ENCODE measurements around the gene HAUS3. TPM values are rescaled to one million over a fixed set of nuclear protein-coding genes. Genes with fewer than 3 reads are reported as not detected.

Gene HAUS3
- total and polyA plus RNA-seq, 7 donors: 4.2 to 16.1 (median 5.3) TPM

- Histone ChIP-seq H3K4me1 (no peaks in the 10 kb centered on the region), H3K36me3 (ENCODE audit: insufficient read depth in 1 of 2, low read depth in 1 of 2) (no peaks in the 10 kb centered on the region), H3K27me3 (ENCODE audit: insufficient read depth in 3 of 3, low read length in 2 of 3) (no peaks in the 10 kb centered on the region), H3K27ac (no peak overlapping the region), H3K9me3 (no peaks in the 10 kb centered on the region), H3K4me3 (no peak overlapping the region)
- DNase-seq (no peak), ATAC-seq (no peak)
- TF ChIP-seq CTCF (IDR thresholded peaks at IDR 0.05): no peak
- intact Hi-C loops (cut with DNase I): loop anchor here (5.0 to 10.0 kb wide), 3 partner anchors 192 to 275 kb away; no protein-coding TSS in a partner anchor
Measured at GRCh38 chr4:2186865-2187172, 55.1 kb downstream of the HAUS3 start.

GRCh38 chr4:2186133-2186864 lies 55.6 kb downstream of the HAUS3 start:
- H3K27ac ChIP-seq: no peak overlapping the region
- DNase-seq: no peak
- no peaks in the 10 kb centered on the region for H3K4me1 ChIP-seq
- H3K36me3 ChIP-seq (ENCODE audit: insufficient read depth in 1 of 2, low read depth in 1 of 2): no peaks in the 10 kb centered on the region
- ATAC-seq: peak in 2 of 4 donors; percentile 48 to 60
- H3K9me3 ChIP-seq: no peaks in the 10 kb centered on the region
- 48 to 57% (median 51%) methylated on average over 9 of the region's 9 CpGs for WGBS, 3 donors
- H3K4me3 ChIP-seq: no peak overlapping the region
- intact Hi-C loops (cut with DNase I): loop anchor here (5.0 to 10.0 kb wide), 3 partner anchors 191 to 274 kb away; no protein-coding TSS in a partner anchor
- no peaks in the 10 kb centered on the region for H3K27me3 ChIP-seq (ENCODE audit: insufficient read depth in 3 of 3, low read length in 2 of 3)
- peak; percentile 35 for TF ChIP-seq CTCF (IDR thresholded peaks at IDR 0.05)

GRCh38 chr4:2183394-2183793 lies 58.5 kb downstream of the HAUS3 start:
- H3K36me3 ChIP-seq (ENCODE audit: insufficient read depth in 1 of 2, low read depth in 1 of 2): no peaks in the 10 kb centered on the region
- H3K27ac ChIP-seq: no peak overlapping the region
- no peaks in the 10 kb centered on the region for H3K9me3 ChIP-seq
- H3K4me3 ChIP-seq: no peak overlapping the region
- no peaks in the 10 kb centered on the region for H3K27me3 ChIP-seq (ENCODE audit: insufficient read depth in 3 of 3, low read length in 2 of 3)
- intact Hi-C loops (cut with DNase I): loop anchor here (10.0 kb wide), 2 partner anchors 189 to 269 kb away; no protein-coding TSS in a partner anchor
- no peak for DNase-seq
- no peak for ATAC-seq
- H3K4me1 ChIP-seq: no peaks in the 10 kb centered on the region
- TF ChIP-seq CTCF (IDR thresholded peaks at IDR 0.05): no peak

- Histone ChIP-seq H3K27me3 (ENCODE audit: insufficient read depth in 3 of 3, low read length in 2 of 3) (no peaks in the 10 kb centered on the region), H3K27ac (no peak overlapping the region), H3K4me3 (no peak overlapping the region), H3K36me3 (ENCODE audit: insufficient read depth in 1 of 2, low read depth in 1 of 2) (no peaks in the 10 kb centered on the region), H3K4me1 (no peaks in the 10 kb centered on the region), H3K9me3 (no peaks in the 10 kb centered on the region)
- intact Hi-C loops (cut with DNase I): loop anchor here (10.0 kb wide), 2 partner anchors 188 to 268 kb away; no protein-coding TSS in a partner anchor
- DNase-seq: no peak
- ATAC-seq: no peak
- 93 to 98% (median 96%) methylated on average over 3 of the region's 3 CpGs for WGBS, 3 donors
- no peak for TF ChIP-seq CTCF (IDR thresholded peaks at IDR 0.05)
Measured at GRCh38 chr4:2182994-2183393, 58.9 kb downstream of the HAUS3 start.

GRCh38 chr4:2180410-2180809 lies 61.5 kb downstream of the HAUS3 start:
- Histone ChIP-seq H3K27ac (no peak overlapping the region), H3K4me1 (no peaks in the 10 kb centered on the region), H3K4me3 (no peak overlapping the region), H3K9me3 (no peaks in the 10 kb centered on the region), H3K36me3 (ENCODE audit: insufficient read depth in 1 of 2, low read depth in 1 of 2) (no peaks in the 10 kb centered on the region), H3K27me3 (ENCODE audit: insufficient read depth in 3 of 3, low read length in 2 of 3) (no peaks in the 10 kb centered on the region)
- no peak for TF ChIP-seq CTCF (IDR thresholded peaks at IDR 0.05)
- intact Hi-C loops (cut with DNase I): loop anchor here (10.0 kb wide), 2 partner anchors 186 to 266 kb away; no protein-coding TSS in a partner anchor
- ATAC-seq: no peak
- WGBS, 3 donors: 94 to 98% (median 96%) methylated on average over 2 of the region's 2 CpGs
- no peak for DNase-seq

Measured in psoas muscle (tissue), 8 donors.